NCI-H2107 treated with DMSO at 0.1 percent for 48 hours (cell line): ENCODE measurements around the gene HNRNPC.
"Not testable (repeated sequence)": the region's sequence is repeated elsewhere in the genome, so short reads cannot be mapped to it uniquely, and the experiment has no call there.

Source experiments
- DNase-seq: peaks from one replicate; lab custom pipeline; 2025; ENCODE audit not compliant: unreplicated experiment; lab: John Stamatoyannopoulos, UW

HNRNPC gene

DNA sequence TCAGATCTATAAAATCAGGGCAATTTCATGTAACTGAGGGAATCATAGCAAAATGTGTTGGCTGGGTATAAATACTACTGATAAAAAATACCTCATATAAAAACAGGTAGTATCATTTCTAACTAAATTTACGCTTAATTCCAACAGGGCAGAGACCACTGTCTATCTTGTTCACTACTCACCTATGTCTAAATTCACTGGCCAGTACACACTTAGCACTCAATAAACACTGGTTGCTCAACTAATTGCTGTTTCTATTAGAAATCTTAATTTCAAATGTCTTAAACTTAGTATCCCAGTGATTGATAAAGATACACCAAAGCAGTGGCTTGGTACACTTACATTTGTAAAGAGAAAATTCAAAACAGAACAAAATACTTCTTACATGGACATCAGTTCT lies 55.6 kb downstream of the HNRNPC start:
- DNase-seq: no peak

DNA sequence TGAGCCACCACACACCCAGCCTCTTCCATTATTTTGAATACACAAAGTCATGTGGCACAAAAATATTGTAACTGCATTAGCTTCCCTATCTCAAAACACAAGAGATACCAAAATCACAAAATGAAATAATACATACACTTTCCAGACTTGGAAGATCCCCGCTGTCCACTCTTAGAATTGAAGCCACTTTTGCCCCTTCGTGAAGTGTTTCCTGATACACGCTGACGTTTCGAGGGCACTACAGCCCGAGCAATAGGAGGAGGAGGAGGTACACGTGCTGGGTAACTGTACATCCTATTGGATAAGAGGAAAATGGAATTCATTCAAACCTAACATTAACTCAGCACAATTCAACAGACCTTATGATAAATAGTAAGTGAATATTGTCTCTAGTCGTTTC lies 56.4 kb downstream of the HNRNPC start:
- not testable (repeated sequence) for DNase-seq

DNA sequence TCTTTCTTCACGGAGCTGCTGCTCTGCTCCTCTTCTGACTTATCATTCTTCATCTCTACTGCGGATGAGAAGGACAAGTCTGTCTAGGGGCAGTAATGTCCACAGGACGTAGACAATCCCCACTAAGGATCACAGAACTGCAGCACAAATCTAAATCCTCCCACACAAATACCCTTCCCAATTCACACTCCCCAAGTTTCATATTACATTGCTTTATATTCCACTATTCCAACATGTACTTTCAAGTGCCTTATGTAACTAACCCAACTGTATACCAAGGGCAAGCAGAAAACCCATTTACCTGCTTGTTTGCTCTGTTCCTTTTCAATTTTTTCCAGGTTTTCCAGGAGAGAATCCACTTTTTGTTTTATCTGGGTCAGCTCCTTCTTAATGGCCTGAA lies 57.7 kb downstream of the HNRNPC start:
- DNase-seq: no peak

DNA sequence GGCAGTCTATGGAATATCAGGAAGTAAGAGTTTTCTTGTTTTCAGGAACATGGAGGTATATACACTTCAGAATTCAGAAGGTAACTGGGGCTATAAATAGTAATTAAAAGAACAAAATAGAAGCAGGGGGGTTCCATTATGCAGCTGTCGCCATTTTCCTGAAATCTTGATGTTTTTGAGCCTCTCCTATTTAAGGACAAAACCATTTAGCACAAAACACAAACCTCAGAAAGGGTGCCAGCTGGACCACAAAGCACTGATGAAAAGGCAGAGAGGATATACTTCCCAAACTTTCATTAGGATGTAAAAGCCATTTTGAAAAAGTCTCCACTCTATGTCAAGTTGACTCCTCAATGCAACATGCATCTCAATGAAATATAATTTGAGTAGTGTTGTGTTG lies 59.2 kb downstream of the HNRNPC start:
- DNase-seq: no peak

DNA sequence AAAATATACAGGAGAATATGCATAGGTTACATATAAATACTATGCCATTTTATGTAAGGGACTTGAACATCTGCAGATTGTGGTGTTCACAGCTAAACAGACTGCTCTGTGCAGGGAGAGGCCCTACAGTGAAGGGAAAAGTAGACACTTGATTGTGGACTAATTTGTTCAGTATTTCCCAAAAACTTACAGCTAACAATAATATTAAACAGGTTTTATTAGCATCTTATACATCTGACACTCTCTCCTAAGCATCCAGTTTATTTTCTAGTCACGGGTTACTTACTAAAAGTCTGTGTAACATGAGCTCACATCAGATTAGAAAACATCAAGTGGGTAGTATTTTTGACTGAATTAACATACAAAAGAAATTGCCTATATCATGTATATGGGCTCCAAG lies 60.1 kb downstream of the HNRNPC start:
- DNase-seq: no peak

DNA sequence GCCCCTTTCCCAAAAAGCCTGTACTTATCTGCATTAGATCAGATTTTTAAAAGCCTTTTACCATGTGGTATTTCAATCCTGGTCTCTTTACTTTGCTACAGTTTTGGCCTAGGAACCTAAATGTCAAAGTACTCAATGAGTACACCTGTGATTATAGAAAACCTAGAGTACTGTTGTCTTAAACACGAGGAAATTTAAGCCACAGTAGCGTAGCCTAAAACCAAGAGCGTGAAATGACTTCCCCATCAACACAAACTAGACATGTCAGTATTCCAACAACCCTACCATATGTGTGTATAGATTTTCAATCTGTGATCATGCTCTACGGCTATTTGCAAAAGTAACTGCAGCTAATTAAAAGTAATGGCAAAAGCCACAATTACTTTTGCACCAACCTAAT lies 60.7 kb downstream of the HNRNPC start:
- DNase-seq: no peak

DNA sequence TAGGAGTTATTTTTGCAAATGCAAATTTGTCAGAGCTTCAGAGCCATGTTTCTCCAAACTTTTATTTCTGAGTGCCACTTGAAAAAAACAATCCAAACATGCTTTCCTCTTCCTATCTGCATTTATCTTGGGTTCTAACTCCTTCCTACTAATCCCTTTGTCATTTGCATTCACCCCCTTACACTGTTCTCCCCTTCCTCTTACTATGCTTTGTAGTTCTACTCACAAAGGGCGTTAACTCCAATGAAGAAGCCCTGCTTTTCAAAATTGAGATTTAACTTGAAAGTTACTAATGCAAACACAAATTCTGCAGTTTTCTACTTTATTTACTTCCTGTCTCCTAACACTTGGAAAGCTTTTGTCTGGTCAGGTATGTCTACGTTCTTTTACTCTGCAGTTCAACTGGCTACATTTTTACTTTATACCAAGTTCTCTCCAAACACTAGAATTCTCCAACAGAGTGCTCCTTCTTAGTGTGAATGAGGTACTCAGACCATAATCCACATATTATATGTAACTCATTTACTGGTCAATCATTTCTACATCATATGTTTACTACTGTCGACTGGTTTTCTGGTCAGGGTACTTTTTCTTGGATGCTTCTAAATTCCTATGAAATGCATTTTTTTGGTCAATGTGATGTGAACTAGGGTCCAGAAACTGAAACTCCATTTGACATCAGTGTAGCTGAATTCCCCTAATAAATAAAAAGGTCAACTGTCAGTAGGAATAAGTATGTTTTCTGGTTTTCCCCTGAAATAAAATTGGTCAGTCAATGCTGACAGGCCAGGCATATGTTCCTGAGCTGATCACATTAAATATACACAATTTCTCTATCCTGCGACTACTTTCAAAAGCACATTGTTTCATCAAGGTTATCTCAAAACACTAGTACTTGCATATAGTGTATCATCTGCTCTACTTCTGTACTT lies 62.2 kb downstream of the HNRNPC start:
- no peak for DNase-seq

DNA sequence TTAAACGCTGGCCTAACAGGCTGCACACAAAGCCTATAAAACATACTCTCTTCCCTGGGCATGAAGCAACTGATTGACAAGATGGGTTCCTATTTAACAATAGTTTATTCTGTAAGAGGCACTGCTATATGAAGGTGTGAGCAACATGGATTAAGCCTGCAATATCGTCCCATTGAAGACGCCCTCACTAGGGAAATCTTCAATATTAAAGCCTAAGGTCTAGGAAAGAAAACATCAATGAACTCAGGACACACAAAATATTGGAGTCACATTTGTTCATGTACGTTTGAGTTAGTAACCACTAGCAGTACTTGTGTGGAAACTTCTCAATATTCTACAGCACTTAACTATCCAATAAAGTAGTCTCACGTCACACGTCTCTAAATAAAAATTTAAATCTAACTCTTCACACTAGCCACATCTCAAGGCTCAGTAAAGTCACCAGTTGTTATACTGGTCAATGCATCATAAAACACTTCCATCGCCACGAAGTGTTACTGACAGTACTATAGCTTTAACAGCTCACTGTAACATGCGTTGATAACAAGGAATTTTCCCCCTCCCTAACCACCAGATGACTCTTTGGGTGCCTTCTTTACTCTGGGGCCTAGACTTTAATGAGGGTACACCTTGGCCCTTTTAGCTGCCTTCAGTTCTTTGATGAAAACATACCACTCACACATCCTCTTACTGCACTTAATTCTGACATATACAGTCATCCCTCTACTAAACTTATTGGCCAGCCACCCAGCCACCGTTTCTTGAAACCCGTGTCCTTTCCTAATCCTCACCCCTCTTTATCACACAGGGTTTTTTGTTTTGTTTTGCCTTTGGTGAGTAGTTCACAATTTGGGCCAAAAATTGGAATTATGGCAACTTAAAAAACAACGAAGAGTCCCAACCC lies 63.3 kb downstream of the HNRNPC start:
- no peak for DNase-seq

DNA sequence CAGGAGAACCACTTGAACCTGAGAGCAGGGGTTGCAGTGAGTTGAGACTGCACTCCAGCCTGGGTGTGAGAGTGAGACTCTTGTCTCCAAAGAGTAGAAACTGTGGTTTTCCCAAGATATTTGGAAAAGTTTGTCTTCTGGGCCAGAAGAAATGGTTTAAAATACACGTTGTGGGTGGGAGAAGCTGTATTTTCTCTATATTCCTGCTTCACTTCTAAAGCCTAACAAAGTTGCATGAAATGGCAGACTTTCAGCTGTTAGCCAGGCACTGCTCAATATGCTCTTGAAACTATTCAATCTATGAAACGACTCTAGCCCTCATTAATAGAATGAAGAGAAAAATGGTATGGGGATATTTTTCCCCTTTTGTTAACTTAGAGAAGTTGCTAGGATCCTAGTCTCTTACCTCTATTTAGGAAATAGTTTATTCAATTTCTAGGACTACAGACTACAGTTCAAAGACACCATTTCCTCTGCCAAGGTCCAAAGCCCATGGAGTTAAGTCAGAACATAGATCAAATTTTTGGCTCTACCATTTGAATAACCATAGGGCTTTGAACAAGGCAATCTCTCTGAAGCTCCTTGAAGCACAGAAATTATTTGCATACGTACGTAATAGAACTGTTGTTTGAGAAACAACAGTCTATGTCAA lies 64.1 kb downstream of the HNRNPC start:
- no peak for DNase-seq

DNA sequence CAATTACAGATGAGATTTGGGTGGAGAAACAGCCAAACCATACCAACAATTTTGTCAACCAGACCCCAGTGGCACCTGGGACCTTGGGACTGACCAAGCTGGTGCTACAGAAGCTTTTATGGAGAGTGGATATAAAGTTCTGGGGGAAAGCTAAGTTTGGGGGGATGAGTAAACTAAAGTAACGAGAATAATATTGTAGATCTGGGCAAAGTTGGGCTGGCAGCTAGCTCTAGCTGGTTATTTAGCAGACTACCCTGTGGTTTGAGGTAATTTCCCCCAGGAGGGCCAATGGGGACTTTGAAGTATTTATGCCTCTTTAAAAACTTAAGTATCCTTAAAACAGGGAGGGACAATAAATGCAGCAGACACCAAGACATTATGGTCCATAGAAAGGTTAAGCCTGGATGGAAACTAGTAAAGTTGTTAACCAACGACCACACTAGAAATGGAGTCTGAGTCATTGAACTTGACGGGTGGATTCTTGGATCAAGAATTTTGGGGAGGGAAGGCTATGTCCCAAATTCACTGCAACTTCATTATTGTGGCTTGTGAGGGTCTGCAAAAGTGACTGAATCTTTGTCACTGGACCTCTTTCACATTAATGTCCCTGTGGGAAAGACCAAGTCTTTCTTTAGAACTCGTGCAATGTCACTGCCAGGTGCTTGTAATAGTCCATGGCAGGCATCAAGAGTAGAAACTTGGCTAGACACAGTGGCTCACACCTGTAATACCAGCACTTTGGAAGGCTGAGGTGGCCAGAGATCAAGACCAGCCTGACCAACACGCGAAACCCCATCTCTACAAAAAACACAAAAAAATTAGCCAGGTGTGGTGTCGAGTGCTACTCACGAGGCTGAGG lies 64.8 kb downstream of the HNRNPC start:
- DNase-seq: no peak

DNA sequence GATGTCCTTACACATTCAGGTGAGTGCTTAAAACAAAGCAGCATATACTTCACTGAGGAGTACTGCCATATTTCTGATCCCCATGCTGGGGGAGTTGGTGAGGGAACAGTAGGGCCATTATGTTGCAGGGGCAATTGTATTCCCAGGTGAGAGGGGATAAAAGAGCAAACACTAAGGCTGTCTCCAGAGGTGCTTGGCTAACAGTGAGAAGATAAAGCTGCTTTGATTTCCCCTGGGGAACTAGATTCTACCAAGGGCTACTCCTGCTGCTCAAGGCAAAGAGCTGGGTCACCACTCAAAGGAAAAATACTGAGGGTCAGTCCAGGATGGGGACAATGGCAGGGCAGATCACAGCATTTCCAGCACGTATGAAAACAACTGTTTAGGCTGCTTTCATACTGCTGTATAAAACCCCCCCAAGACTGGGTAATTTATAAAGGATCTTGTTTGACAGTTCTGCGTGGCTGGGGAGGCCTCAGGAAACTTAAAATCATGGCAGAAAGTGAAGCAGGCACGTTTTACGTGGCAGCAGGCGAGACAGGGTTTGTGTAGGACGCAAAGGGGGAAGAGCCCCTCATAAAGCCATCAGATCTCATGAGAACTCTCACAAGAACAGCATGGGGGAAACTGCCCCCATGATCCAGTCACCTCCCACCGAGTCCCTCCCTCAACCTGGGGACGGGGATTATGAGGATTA lies 65.6 kb downstream of the HNRNPC start:
- DNase-seq: no peak

DNA sequence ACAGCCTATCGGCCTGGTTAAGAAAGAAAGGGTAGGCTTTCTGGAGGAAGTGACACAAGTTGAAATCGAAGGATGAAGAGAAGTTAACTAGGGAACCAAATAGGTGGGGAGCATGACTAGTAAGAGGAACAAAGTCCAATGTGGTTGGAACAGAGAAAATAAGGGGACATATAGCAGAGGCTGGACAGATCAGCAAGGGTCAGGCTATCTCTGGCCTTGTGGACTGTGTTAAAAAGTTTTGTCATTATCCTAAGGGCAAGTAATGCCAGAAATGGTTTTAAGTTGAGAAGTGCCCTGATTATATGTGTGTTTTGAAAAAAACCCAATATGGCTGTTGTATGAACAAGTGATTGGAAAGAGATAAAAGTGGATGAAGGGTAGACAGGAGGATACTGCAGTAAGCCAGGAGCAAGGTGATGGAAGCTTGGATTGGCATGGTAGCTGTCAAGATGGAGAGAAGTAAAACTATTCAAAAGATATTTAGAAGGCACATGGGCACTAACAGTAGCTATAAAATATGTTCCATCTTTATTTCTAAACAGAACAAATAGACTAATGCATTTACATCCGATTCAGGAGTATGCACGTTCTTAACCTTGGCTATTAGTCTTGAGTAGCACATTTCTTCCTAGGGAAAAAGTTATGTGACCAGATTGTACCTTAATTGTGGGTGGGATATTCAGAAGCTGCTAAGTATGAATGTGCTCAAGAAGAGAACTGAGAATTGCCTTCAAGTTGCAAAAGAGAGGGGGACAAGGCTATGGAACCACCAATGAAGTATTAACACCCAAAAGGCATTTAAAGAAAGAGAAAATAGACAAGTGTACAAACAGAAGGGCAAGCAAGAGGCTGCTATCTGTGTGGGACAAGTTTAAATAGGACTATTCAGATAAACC lies 66.5 kb downstream of the HNRNPC start:
- DNase-seq: no peak

DNA sequence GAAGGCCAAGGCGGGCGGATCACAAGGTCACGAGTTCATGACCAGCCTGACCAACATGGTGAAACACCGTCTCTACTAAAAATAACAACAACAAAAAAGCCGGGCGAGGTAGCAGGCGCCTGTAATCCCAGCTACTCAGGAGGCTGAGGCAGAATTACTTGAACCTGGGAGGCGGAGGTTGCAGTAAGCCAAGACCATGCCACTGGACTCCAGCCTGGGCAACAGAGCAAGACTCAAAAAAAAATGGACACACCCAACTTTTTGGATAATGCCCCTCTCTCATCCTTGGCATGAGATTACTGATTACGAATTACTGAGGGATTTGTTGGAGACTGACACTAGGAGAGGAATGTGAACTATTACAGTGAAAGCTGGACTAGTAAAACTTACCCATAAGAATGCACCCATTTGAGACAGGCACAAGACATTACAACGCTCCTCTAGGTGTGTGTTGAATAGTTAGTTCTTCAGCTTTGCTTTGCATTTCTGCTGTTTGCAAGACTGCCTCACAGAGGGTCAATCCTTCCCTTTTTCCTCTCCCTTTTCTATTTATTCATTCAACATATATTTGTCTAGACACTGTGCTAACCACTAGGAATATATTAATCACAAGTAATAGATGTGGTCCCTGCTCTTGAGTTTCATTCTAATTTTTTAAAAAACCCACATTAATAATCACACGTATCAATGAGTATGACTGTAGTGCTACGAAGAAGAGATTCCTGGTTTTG lies 67.3 kb downstream of the HNRNPC start:
- DNase-seq: no peak

DNA sequence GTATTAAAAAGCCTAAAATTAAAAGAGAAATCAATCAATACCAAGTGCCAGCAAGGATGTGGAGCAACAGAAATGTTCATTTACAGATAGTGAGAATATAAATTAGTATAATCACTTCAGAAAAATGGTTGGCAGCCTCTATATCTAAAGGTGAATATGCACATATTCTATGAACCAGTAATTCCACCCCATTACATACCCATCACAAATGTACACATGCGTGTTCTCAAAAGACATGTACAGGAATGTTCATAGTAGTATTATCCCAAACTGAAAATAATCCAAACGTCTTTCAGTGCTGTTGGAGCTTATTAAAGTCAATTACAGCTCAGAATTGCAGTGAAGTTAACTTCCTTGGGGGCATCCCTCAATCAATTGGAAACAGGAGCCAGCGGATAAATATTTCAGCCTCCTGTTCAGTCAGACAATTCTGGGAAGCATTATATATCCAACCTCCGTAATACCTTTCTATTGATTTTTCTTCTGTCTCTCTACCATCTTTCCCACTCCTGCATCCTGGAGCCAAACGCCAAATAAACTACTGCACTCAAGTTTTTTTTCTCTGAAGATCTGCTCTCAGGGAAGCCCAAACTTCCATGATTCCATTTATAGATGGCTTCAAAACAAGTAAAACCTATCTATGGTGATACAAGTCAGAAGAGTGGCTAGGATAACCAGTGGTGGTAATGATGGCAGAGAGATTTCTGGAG lies 68.3 kb downstream of the HNRNPC start:
- no peak for DNase-seq

DNA sequence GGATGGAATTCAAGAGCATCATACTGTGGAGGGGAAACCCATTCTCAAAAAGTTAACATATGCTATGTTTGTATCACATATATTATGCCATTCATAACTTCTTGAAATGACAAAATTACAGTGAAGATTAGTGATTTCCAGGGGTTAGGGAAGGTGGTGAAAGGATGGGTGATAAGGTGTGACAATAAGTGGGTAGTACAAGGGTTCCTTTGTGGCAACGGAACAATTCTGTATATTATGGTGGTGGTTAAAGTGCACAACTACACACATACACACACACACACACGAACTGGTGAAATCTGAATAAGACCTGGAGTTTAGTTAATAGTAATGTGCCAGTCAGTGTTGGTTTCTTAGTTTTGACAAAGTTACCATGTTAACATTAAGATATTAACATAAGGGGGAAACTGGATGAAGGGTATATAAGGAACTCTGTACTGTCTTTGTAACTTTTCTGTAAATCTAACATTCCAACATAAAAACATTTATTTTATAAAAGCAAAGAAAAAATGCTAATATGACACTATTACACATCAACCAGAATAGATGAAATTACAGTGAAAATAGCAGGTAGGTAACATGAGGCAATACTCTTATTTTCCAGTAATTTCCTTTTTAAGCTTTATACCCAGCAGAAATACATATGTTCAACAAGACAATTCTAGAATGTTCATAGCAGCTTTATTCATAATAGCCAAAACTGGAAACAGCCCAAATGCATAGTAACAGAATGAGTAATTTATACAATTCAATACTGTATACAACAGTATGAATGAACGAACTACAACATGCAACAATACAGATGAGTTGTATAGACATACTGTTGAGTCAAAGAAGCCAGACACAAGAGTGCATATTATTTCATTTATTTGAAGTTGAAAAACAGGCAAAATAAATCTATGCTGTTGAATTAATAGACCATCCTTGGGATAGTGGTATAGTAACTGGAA lies 69.4 kb downstream of the HNRNPC start:
- no peak for DNase-seq

DNA sequence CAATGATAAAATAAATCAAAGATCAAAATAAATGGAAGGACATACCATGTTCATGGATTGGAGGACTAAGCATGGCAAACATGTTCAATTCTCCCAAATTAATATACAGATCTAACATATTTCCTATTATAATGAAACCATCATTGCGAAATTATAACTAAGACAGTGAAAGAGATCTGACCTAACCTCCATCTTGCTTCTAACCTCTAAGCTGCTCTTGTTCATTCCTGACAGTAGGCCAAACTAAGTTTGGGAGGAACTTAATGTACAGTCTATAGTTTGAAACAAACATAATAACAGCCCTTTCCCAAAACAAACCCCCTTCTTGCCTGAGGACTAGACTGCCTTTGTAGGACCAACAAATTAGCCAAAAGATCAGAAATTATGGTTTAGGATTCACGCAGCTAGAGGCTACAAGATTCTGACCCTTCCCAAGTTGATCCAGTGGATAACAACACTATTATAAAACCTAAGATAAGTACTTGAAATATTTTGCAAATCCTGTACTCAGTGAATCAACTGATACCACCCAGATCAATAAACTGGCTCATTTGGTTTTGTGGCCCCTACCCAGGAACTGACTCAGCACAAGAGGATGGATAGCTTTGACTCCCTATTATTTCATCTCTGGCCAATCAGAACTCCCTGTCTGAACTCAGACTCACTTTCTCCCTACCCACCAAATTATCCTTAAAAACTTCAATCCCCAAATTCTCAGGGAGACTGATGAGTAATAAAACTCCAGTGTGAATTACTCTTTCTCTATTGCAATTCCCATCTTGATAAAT lies 71.6 kb downstream of the HNRNPC start:
- no peak for DNase-seq
